Measurements from ENCODE around the gene STARD7.

DNA sequence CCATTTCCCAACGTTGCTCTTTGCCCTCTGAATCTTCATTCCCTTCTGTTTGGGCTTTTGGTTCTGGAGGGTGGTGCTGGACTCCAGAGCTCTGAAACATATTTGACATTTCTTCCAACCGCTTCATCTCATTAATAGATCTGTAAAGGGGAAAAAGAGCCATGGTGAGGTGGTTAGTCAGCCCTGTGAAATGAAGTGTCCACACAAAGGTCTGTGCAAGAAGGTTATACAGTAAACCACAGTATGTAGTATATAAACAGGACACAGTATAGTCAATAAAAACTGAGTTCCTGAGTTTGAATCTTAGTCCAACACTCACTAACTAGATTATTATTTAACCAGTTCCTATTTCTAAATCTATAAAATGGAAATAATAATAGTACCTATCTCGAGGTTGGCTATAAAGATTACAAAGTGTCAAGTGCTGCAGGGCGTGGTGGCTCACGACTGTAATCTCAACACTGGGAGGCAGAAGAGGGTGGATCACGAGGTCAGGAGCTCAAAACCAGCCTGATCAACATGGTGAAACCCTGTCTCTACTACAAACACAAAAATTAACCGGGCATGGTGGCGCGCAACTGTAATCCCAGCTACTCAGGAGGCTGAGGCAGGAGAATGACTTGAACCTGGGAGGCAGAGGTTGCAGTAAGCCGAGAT lies 13.1 kb downstream of the STARD7 start:
- TF ChIP-seq, protein P1, sequence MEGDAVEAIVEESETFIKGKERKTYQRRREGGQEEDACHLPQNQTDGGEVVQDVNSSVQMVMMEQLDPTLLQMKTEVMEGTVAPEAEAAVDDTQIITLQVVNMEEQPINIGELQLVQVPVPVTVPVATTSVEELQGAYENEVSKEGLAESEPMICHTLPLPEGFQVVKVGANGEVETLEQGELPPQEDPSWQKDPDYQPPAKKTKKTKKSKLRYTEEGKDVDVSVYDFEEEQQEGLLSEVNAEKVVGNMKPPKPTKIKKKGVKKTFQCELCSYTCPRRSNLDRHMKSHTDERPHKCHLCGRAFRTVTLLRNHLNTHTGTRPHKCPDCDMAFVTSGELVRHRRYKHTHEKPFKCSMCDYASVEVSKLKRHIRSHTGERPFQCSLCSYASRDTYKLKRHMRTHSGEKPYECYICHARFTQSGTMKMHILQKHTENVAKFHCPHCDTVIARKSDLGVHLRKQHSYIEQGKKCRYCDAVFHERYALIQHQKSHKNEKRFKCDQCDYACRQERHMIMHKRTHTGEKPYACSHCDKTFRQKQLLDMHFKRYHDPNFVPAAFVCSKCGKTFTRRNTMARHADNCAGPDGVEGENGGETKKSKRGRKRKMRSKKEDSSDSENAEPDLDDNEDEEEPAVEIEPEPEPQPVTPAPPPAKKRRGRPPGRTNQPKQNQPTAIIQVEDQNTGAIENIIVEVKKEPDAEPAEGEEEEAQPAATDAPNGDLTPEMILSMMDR (IDR thresholded peaks at IDR 0.05) = no peak
- TF ChIP-seq EP300 (IDR thresholded peaks at IDR 0.05) = no peak
- TF ChIP-seq POLR2AphosphoS5 (IDR thresholded peaks at IDR 0.05) = no peak
- no peak for TF ChIP-seq POLR2A (IDR thresholded peaks at IDR 0.05)

Measured in sigmoid colon (tissue), 4 donors.